ENCODE results near the gene HDGFL3. TPM values are rescaled to one million over a fixed set of nuclear protein-coding genes. Genes with fewer than 3 reads are reported as not detected.

The HDGFL3 gene
- total RNA-seq, 1 donor = 27.5 TPM

GRCh38 chr15:83081256-83082014 is 126.2 kb downstream of the HDGFL3 start:
- Histone ChIP-seq H3K4me3 (ENCODE audit: insufficient read depth, low read length) (no peak overlapping the region), H3K79me2 (ENCODE audit: insufficient read depth, low read length) (no peaks in the 10 kb centered on the region), H2AFZ (ENCODE audit: low read length) (no peak overlapping the region), H3K9me3 (ENCODE audit: low read depth, low read length) (no peaks in the 10 kb centered on the region), H3K27ac (ENCODE audit: low read depth, low read length) (no peak overlapping the region), H3K4me1 (ENCODE audit: insufficient read depth, low read length) (no peaks in the 10 kb centered on the region), H4K20me1 (ENCODE audit: insufficient read depth, low read length) (no peaks in the 10 kb centered on the region), H3K36me3 (ENCODE audit: insufficient read depth, low read length) (no peaks in the 10 kb centered on the region), H3K4me2 (ENCODE audit: insufficient read depth, low read length) (no peak overlapping the region), H3K27me3 (ENCODE audit: insufficient read depth, low read length) (peaks cover 15% of the 10 kb centered on the region)
- no peak for TF ChIP-seq CTCF (IDR thresholded peaks at IDR 0.05; ENCODE audit: extremely low read depth, low read depth, low read length)
- no peak for DNase-seq (ENCODE audit: insufficient read length, low spot score, missing footprints)

- Histone ChIP-seq H3K36me3 (ENCODE audit: insufficient read depth, low read length) (no peaks in the 10 kb centered on the region), H3K27ac (ENCODE audit: low read depth, low read length) (no peak overlapping the region), H4K20me1 (ENCODE audit: insufficient read depth, low read length) (no peaks in the 10 kb centered on the region), H3K4me1 (ENCODE audit: insufficient read depth, low read length) (no peaks in the 10 kb centered on the region), H3K4me3 (ENCODE audit: insufficient read depth, low read length) (no peak overlapping the region), H3K27me3 (ENCODE audit: insufficient read depth, low read length) (peaks cover 15% of the 10 kb centered on the region), H3K79me2 (ENCODE audit: insufficient read depth, low read length) (no peaks in the 10 kb centered on the region), H3K4me2 (ENCODE audit: insufficient read depth, low read length) (no peak overlapping the region), H3K9me3 (ENCODE audit: low read depth, low read length) (no peaks in the 10 kb centered on the region), H2AFZ (ENCODE audit: low read length) (no peak overlapping the region)
- no peak for DNase-seq (ENCODE audit: insufficient read length, low spot score, missing footprints)
- TF ChIP-seq CTCF (IDR thresholded peaks at IDR 0.05; ENCODE audit: extremely low read depth, low read depth, low read length) = no peak
Observed at GRCh38 chr15:83078712-83079111, 128.9 kb downstream of the HDGFL3 start.

Other genes starting within 250 kb of the HDGFL3 start
- 25.6 and 26.4 TPM in 2 replicates for gene RAMAC, start 221.6 kb downstream of the HDGFL3 start, total RNA-seq
- gene C15orf40, start 196.2 kb downstream of the HDGFL3 start, total RNA-seq = 10.9 and 13.4 TPM in 2 replicates
- gene BTBD1, start 140.6 kb downstream of the HDGFL3 start, total RNA-seq = 88.3 and 99.6 TPM in 2 replicates
- gene TM6SF1, start 100.2 kb downstream of the HDGFL3 start, total RNA-seq = 0.29 and 0.36 TPM in 2 replicates
- gene BNC1, start 76.8 kb upstream of the HDGFL3 start, total RNA-seq = 3.3 and 3.5 TPM in 2 replicates
- gene SH3GL3, start 239.5 kb upstream of the HDGFL3 start, total RNA-seq = 0.29 and 0.72 TPM in 2 replicates